Measurements from ENCODE around the gene KIAA1328.
"Not testable (repeated sequence)": the region's sequence is repeated elsewhere in the genome, so short reads cannot be mapped to it uniquely, and the experiment has no call there.

Gene KIAA1328

GRCh38 chr18:36821681-36822080 is 7.2 kb upstream of the KIAA1328 start:
- DNase-seq (ENCODE audit: low spot score) (no peak), FAIRE-seq (no peak)

- FAIRE-seq (no peak), DNase-seq (ENCODE audit: low spot score) (no peak)
Measured at GRCh38 chr18:36825526-36825925, 3.4 kb upstream of the KIAA1328 start.

- no peak for FAIRE-seq
- no peak for DNase-seq (ENCODE audit: low spot score)
Measured at GRCh38 chr18:36826556-36826955, 2.4 kb upstream of the KIAA1328 start.

- FAIRE-seq (no peak), DNase-seq (ENCODE audit: low spot score) (no peak)
Measured at GRCh38 chr18:36828157-36828629, 734 bp upstream of the KIAA1328 start.

- DNase-seq (ENCODE audit: low spot score) = no peak
- no peak for FAIRE-seq
Measured at GRCh38 chr18:36829362-36830157, 633 bp downstream of the KIAA1328 start.

GRCh38 chr18:36830158-36830495 is 1.2 kb downstream of the KIAA1328 start:
- FAIRE-seq = no peak
- no peak for DNase-seq (ENCODE audit: low spot score)

- DNase-seq (ENCODE audit: low spot score) = no peak
- FAIRE-seq = no peak
Measured at GRCh38 chr18:36831139-36831538, 2.2 kb downstream of the KIAA1328 start.

- FAIRE-seq = no peak
- DNase-seq (ENCODE audit: low spot score) = no peak
Measured at GRCh38 chr18:36833120-36833519, 4.2 kb downstream of the KIAA1328 start.

GRCh38 chr18:36835927-36836326 is 7.0 kb downstream of the KIAA1328 start:
- FAIRE-seq = no peak
- no peak for DNase-seq (ENCODE audit: low spot score)

- DNase-seq (ENCODE audit: low spot score) (no peak), FAIRE-seq (no peak)
Measured at GRCh38 chr18:36839835-36840234, 10.9 kb downstream of the KIAA1328 start.

GRCh38 chr18:36843199-36843598 is 14.3 kb downstream of the KIAA1328 start:
- no peak for FAIRE-seq
- no peak for DNase-seq (ENCODE audit: low spot score)

- FAIRE-seq (no peak), DNase-seq (ENCODE audit: low spot score) (no peak)
Measured at GRCh38 chr18:36843784-36844183, 14.9 kb downstream of the KIAA1328 start.

GRCh38 chr18:36848609-36849008 is 19.7 kb downstream of the KIAA1328 start:
- FAIRE-seq = no peak
- no peak for DNase-seq (ENCODE audit: low spot score)

GRCh38 chr18:36849288-36850006 is 20.5 kb downstream of the KIAA1328 start:
- FAIRE-seq (no peak), DNase-seq (ENCODE audit: low spot score) (no peak)

- no peak for FAIRE-seq
- DNase-seq (ENCODE audit: low spot score) = peak; percentile 12
Measured at GRCh38 chr18:36850527-36851201, 21.7 kb downstream of the KIAA1328 start.

- DNase-seq (ENCODE audit: low spot score) (no peak), FAIRE-seq (no peak)
Measured at GRCh38 chr18:36851202-36851590, 22.3 kb downstream of the KIAA1328 start.

- FAIRE-seq (no peak), DNase-seq (ENCODE audit: low spot score) (no peak)
Measured at GRCh38 chr18:36856815-36857214, 27.9 kb downstream of the KIAA1328 start.

GRCh38 chr18:36862182-36862581 is 33.3 kb downstream of the KIAA1328 start:
- FAIRE-seq (no peak), DNase-seq (ENCODE audit: low spot score) (no peak)

GRCh38 chr18:36867056-36867455 is 38.1 kb downstream of the KIAA1328 start:
- FAIRE-seq (no peak), DNase-seq (ENCODE audit: low spot score) (no peak)

GRCh38 chr18:36871801-36872200 is 42.9 kb downstream of the KIAA1328 start:
- DNase-seq (ENCODE audit: low spot score) (no peak), FAIRE-seq (no peak)

GRCh38 chr18:36872329-36872728 is 43.4 kb downstream of the KIAA1328 start:
- no peak for DNase-seq (ENCODE audit: low spot score)
- FAIRE-seq = no peak

- DNase-seq (ENCODE audit: low spot score); FAIRE-seq: not testable (repeated sequence)
Measured at GRCh38 chr18:36873826-36874225, 44.9 kb downstream of the KIAA1328 start.

Data from urothelium cell line (cell line).